HG02763 (cell line): ENCODE results near the gene BST1.
A peak's percentile ranks its signal among the peaks of the same experiment; 100 is the strongest.

ENCODE experiments used
- ATAC-seq: cut with Tn5 transposase; IDR thresholded peaks from one replicate; pipeline ENCODE4 v1.9.1; 2021; ENCODE audit warnings: mild to moderate bottlenecking, moderate library complexity; ENCODE audit not compliant: unreplicated experiment

BST1 gene, protein sequence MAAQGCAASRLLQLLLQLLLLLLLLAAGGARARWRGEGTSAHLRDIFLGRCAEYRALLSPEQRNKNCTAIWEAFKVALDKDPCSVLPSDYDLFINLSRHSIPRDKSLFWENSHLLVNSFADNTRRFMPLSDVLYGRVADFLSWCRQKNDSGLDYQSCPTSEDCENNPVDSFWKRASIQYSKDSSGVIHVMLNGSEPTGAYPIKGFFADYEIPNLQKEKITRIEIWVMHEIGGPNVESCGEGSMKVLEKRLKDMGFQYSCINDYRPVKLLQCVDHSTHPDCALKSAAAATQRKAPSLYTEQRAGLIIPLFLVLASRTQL

DNA sequence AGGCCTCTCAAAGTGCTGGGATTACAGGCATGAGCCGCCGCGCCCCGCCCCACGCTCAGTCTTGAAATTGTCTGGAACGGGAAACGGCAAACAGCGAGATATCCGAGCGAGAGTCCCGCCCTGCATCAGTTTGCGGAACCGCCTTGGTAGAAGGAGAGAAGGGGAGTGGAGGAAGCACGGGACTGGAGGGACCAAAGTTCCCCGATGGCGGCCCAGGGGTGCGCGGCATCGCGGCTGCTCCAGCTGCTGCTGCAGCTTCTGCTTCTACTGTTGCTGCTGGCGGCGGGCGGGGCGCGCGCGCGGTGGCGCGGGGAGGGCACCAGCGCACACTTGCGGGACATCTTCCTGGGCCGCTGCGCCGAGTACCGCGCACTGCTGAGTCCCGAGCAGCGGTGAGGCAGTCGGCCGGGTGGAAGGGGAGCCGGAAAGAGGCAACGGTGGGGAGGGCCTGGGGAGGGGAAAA, at the start of gene BST1:
BST1 (plus strand) TSS at position 125 of the 463 bp plus-strand sequence; CDS start at position 205, 80 bp downstream.
- ATAC-seq, result no peak

DNA sequence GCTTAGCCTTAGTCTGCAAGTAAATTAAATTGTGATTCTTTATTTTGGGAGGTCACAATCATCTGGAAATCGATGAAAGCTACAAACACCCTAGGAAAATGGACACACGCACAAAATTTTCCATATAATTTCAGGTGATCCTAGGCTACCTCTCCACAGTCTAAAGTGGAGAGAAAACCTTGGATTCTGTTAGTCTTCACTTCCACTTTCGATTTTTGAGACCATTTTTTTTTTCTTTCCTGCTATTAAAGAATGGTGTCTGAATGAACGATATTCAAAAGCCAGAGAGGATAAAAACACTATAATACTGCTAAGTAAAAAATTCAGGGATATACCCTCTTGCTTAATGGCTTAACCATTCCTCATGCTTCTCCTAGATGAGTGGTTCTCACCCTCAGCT, 49.4 kb upstream of the BST1 start:
- no peak for ATAC-seq

DNA sequence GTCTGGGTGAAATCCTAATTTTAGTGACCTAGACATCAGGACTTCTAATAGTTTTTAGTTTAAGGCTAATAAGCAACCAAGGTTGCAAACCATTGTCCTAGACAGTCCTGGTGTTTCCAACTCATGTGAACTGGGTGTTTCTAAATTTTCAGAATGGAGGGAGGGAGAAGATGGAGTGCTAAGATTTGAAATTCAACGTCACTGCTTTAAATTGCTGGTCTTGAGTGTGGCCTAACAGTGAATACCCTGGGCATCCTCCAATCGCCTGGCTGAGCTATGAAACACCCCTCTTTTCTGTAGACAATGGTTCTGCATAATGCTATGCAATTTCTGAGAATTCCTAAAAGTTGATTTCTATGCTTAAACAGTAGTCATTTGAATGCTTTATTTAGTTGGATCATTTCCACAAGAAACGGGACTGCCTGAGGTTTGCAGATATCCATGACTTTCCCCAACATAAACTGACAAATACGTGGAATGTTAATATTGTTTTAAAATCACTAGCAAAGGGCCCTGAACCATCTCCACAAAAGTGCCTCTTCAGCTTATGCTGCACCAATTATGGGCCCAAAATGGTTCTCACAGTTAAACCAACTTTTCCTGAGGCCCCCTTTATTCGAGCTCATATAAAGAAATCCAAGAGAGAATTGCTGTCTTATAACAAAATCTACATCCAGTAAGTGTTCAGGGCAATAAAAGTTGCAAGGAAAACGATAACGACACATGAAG, 48.8 kb upstream of the BST1 start:
- no peak for ATAC-seq

DNA sequence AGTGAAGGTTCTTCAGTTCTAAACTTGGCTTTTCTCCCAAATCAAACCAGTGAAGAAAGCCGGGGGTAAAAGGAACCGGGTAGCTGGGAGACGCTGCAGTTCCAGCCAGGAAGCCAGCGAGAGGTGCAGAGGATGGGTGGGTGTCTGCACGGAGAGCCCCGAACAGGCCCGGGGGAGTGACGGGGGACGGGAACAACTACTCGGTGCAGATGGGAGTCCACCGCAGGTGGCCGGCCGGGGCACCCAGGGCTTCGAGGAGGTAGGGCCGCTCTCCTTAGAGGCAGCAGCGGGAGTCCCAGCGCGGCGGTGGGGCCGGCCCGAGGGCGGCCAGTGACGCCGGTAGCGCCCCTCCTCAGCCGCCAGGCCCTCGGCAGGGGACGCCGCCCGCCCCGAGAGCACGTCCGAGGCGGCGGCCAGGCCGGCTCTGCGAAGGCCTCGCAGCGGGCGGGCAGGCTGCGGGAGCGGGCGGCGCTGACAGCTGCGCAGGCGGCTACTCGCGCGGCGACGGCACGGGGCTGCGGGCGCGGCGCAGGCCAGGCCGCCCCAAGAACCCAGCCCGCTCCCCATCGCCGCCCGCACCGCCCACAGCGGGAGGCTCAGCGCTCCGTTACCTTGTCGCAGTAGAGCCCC, 48.2 kb upstream of the BST1 start:
- ATAC-seq, result peak; percentile 44

DNA sequence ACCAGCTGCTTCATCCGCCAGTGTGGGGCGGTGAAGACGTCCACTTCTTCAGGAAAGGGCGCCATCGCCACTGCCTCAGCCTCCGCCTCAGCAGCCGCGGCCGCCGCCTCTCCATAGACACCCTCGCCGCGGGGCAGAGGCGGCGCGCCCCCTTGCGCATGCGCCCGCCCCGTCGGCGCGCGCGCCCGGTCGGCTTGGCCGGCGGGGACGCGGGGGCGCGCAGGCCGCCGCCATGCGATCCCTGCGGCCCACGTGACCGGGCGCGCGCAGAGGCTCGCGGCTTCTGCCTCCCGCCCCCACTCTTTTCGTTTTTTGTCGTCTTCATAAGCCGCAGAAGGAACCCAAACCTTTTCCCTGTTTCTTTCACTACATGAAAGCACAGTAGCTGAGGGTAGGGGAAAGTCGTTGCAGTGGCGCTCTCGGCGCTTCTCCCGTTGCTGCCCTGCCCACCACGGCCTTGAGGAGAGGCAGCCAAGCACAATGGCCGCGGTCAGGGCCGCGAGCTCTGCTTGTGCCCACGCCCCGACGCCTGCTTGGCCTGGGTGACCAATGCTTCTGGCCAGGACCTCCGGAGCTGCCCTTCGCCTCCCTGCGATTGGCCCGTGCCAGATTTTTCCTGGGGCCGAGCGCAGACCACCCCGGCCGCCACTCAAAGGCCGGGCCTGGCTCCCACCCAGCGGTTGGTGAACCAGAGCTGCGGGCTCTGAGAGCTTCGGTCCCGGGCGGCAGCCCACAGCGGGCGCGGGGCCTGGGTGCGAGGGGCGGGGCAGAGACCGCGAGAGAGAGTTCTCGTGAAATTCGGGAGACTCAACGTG, 47.4 kb upstream of the BST1 start, which contains the start of gene FBXL5:
FBXL5 (minus strand) TSS at position 135 of the 815 bp plus-strand sequence; CDS start at position 65, 70 bp downstream.
- ATAC-seq, result peak; percentile 78

DNA sequence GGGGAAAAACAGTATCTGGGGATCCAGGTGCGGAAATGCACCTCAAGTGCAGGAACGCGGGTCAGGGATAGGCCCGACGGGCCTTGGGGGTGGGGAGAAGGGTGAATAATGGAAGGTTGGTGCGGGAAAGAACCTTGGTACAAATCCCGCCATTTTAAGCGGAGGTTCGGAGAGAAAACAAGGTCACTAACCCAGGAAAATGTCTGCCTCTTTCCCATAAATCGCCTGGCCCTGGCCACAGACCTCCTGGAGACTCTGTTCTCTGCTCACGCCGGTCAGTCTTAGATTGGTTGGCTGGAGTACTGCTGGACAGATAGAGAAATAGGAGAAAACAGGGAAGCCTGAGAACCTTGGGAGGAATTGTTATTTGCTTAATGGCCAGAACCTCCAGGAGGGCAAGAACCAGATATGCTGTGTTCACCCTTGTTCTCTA, 46.8 kb upstream of the BST1 start:
- ATAC-seq, result no peak

DNA sequence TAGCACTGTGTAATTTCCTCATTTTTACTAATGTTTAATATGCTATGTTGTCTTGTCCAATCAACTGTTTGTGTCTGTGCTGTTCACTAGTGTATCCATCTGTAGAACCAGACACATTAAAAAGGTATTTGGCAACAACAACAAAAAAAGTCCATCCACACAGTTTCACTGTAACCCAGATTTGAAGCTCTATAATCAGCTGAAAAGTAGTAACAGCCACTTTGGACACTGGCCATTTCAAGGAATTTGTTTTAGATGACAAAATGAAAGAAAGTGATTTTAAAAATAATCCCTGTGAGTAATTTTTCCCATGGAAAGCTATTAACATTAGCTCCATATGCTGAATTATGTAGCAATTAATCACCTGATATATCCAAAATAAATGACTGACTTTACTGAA, 45.5 kb upstream of the BST1 start:
- ATAC-seq, result no peak

DNA sequence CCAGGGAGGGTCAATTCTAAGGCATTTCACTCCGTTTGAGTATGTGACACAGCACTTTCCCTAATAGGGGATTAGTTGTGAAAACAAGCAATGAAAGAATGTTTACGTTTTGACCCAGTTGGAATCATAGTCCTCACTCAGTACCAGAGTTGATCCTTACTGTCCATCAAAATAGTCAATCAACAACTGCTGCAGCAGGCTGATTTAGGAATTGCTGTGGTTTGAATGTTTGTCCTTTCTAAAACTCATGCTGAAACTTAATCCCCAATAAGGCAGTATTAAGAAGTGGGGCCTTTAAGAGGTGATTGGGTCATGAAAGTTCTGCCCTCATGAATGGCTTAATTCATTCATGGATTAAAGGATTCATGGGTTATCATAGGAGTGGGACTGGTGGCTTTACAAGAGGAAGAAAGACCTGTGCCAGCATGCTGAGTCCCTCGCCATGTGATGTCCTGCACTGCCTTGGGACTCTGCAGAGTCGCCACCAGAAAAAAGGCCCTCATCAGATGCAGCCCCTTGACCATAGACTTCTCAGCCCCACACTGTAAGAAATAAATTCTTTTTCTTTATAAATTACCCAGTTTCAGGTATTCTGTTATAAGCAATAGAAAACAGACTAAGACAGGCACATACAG, 44.6 kb upstream of the BST1 start:
- no peak for ATAC-seq

DNA sequence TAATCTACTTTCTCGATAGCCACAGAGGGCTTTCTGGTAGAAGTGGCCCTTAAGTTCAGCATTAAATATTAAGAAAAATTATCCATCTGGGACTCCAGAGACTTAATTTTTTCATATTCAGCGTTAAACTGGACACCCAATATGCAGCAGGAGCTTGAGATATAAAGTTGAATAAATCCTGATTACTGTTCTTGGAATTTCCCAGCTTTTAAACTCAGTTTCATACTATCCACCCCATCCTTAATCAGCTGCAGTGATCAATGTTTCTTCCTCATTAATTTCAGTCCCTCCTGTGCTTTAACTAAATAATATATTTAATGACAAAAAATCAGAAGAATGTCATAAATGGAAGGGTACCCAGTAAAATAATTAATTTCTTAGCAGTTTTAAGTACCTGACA, 44.1 kb upstream of the BST1 start:
- no peak for ATAC-seq

DNA sequence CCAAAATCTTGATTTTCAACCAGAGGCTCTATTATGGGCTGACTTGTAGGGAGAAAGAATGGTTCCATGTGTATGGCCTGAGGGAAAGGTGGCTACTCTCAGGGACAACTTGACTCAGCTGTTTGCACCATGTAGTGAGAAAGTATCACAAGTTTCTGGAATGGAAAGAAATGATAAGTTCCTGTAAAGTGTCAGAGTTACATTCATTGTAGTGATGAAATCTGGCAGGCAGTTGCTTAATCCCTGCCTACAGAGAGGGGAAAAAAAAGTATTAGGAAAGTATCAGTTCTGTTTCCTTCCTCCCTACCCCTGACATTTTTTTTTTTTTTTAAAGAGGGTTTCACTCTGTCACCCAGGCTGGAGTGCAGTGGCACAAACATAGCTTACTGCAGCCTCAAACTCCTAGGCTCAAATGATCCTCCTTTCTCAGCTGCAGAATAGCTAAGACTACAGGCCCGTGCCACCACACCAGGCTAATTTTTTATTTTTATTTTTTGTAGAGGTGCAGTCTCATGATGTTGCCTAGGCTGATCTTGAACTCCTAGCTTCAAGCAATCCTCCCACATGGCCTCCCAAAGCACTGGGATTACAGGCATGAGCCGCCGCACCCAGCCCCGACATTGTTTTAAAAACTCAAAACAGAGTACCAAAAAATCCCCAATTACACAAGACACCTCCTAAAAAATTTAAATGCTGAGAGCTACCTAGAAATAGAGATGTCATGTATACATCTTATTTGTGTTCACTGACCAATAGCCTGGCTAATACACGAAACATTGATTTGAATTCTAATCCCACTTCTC, 42.9 kb upstream of the BST1 start:
- no peak for ATAC-seq

DNA sequence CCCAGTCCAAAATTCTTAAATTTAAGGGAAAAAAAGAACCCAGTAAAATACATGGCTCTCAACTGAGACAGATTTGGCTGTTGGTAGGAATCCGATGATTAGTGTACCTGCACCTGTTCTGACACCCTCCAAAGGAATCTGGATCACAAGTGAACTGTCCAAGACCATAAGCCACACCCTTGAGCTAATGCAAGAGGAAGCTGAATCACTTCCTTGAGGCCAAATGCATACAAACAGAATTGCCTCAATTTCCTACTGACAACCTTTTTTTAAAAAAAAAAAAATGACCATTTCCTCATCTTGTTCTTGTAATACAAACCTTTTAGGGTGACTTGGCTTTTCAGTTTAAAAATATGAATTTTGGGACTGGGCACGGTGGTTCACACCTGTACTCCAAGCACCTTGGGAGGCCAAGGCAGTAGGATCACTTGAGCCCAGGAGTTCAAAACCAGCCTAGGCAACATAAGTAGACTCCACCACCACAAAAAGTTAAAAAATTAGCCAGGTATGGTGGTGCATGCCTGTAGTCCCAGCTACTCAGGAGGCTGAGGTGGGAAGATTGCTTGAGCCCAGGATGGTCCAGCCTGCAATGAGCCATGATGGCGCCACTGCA, 37.0 kb upstream of the BST1 start:
- no peak for ATAC-seq

DNA sequence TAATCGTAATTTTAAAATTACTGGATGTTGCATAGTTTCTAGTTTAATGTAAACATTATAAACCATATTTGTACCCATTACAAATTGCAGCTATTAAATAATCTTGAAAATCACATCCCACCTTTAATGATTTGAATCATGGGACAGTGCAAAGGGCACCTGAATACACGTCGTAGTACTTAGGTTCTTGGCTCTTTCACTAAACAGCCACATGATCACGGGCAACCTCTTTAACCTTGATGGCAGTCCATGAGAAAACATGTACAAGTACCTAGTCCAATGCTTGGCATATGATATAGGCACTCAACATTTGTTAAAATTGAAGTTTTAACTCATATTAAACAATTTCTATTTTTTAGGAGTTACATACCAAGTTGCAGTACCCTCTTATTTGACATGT, 35.9 kb upstream of the BST1 start:
- no peak for ATAC-seq

DNA sequence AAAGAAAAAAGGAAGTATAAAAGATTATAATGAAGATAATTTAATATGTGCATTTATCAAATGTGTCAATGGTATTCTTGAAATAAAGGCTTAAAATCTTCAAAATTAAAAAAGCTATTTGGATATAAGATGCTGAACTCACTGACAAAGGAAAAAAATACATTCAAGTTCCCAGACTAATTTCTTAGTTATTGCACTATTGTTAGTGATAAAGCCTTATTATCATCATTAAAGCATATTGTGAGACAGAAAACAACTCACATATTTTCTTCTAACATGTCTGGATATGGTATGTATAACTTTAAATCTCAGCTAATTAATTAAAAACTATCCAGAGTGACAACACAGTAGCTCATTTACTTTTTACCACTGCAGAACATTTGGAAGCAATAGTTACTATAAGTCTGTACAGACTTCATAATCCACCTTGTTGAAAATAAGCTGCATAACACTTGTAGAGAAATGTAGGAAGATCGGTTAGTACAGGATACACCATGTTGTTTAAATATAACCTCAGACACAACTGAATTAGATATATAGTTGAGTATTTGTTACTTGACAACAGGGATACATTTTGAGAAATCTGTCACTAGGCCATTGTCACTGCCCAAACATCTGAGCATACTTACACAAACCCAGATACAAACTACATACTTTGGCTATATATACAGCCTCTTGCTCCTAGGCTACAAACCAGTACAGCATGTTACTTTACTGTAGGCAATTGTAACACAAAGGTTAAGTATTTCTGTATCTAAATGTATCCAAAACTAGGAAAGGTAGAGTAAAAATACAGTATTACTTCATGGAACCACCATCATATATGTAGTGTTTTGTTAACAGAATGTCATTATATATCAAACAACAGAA, 34.1 kb upstream of the BST1 start:
- ATAC-seq, result no peak

DNA sequence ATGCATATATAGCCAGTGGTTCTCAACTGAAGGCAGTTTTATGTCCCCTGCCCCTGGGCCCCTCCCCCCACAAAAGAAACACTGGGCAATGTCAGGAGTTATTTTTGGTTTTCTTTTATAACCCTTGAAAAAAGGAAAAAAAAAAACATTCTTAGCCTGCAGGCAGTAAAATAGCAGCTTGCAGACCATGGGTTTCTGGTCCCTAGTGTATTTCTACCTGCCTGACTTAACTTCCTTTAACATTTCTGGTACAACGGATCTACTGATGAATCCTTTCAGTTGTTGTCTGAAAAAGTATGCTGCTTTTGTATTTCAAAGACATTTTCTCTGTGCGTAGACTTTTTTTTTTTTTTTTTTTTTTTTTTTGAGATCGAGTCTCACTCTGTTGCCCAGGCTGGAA, 32.3 kb upstream of the BST1 start:
- no peak for ATAC-seq

DNA sequence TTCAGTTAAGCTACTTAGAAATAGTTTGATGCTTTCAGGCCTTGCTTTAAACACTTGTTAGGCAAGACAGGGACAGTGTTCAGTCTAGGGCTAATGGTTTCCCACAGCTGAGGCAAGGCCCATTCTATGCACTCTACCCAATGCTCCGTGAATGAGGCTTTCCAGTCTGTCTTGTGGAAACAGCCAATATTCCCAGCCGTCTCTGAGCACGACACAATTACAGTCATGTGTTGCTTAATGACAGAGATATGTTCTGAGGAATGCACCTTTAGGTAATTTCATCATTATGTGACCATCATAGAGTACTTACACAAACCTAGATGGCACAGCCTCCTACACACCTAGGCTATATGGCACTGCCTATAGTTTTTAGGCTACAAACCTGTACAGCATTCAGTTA, 30.8 kb upstream of the BST1 start:
- ATAC-seq, result no peak

DNA sequence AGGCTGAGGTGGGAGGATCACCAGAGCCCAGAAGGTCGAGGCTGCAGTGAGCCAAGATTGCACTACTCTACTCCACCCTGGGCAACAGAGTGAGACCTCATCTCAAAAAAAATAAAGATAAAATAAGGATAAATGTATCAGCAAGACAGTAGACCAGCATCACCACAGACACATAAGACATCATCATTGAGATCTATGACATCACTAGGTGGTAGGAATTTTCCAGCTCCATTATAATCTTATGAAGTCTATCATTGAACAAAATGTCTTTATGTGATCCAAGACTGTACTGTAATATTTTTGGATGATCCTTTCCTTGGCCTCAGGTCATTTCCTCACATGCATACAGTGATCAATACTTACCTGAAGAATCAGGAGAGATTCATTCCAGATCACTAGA, 29.5 kb upstream of the BST1 start:
- no peak for ATAC-seq

DNA sequence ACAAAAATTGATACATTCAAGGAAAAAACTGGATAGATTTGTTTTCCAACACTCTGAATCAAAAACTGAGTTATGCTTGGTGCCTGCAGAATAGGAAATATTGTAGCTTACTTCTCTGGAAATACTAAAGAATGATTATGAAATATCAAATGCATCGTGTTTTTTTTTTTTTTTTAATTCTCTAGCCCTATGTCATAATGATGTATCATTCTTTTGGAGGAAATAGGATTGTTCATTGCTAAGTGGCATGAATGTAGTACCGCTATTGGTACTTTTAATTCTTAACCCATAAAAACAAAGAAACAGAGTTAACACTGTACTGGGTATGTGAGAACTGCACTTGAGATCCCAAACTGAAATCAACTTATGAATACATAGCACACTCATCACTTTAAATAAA, 28.8 kb upstream of the BST1 start:
- no peak for ATAC-seq

DNA sequence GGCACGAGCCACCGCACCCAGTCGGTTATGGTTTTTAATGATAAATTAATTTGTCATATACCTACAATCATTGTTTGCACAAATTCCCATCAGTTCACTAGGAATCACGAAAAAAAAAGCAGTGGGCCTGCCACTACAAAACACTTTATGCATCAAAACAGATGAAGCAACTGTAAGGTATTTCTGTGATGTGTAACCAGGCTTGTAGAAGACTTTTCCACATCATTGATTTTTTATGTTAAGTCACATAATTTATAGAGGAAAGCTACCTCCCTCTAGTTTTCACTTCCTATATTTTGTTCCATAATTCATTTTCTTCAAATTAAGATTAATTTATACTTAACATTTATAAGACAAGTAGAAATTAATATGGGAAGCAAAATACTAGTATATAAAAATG, 27.9 kb upstream of the BST1 start:
- no peak for ATAC-seq
